ENCODE measurements around the gene GTF3C4.

GRCh38 chr9:132656299-132656698 is 14.0 kb upstream of the GTF3C4 start:
- TF ChIP-seq CTCF (IDR thresholded peaks at IDR 0.05) (no peak), RAD21 (IDR thresholded peaks at IDR 0.05; ENCODE audit: low read length) (no peak), POLR2AphosphoS5 (IDR thresholded peaks at IDR 0.05; ENCODE audit: low read depth, low read length) (no peak), JUND (IDR thresholded peaks at IDR 0.05) (no peak), SIN3A (IDR thresholded peaks at IDR 0.05; ENCODE audit: borderline replicate concordance, low read depth, low read length) (no peak)
